PC-9 (cell line): ENCODE results near the gene PIGR.

Source experiments
- EZH2 ChIP-seq: fragments of 200-600 bp; sonication (generic); IDR thresholded peaks from 2 replicates; pipeline ENCODE4 v1.8.0; 2017; ENCODE audit warnings: antibody characterized with exemption, low read depth
- TF ChIP-seq, protein P1 (sequence below): fragments of 200-600 bp; sonication (generic); conservative IDR thresholded peaks from 2 replicates; pipeline ENCODE4 v1.6.1; 2017; ENCODE audit warnings: mixed run types, antibody characterized with exemption, mild to moderate bottlenecking, moderate library complexity

- TF ChIP-seq, protein P1, sequence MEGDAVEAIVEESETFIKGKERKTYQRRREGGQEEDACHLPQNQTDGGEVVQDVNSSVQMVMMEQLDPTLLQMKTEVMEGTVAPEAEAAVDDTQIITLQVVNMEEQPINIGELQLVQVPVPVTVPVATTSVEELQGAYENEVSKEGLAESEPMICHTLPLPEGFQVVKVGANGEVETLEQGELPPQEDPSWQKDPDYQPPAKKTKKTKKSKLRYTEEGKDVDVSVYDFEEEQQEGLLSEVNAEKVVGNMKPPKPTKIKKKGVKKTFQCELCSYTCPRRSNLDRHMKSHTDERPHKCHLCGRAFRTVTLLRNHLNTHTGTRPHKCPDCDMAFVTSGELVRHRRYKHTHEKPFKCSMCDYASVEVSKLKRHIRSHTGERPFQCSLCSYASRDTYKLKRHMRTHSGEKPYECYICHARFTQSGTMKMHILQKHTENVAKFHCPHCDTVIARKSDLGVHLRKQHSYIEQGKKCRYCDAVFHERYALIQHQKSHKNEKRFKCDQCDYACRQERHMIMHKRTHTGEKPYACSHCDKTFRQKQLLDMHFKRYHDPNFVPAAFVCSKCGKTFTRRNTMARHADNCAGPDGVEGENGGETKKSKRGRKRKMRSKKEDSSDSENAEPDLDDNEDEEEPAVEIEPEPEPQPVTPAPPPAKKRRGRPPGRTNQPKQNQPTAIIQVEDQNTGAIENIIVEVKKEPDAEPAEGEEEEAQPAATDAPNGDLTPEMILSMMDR = no peak
- no peak for TF ChIP-seq EZH2
These were observed 32.0 kb upstream of the PIGR start for GRCh38 chr1:206978259-206978658.
